Stimulated activated CD4-positive, alpha-beta T cell treated with anti-CD3 and anti-CD28 coated beads, Interleukin-4, amount 100 ng/mL, for 4 hours (primary cell): ENCODE measurements around the gene SEMG1.

Experiments used
- DNase-seq, 2 experiments: peaks; one replicate each; pipeline ENCODE4 v3.0.0-alpha.2; 2020

SEMG1 gene

GRCh38 chr20:45226287-45226686 is 19.5 kb downstream of the SEMG1 start:
- DNase-seq, result no peak

GRCh38 chr20:45229264-45230056 is 22.6 kb downstream of the SEMG1 start:
- peak in 1 of 2 experiments; percentile 46 for DNase-seq

GRCh38 chr20:45230631-45231030 is 23.8 kb downstream of the SEMG1 start:
- no peak for DNase-seq

GRCh38 chr20:45235995-45236394 is 29.2 kb downstream of the SEMG1 start:
- DNase-seq, result no peak

GRCh38 chr20:45238139-45238538 is 31.3 kb downstream of the SEMG1 start:
- no peak for DNase-seq

GRCh38 chr20:45246109-45246508 is 39.3 kb downstream of the SEMG1 start:
- DNase-seq, result no peak

GRCh38 chr20:45247865-45248264 is 41.0 kb downstream of the SEMG1 start:
- no peak for DNase-seq

GRCh38 chr20:45248609-45249008 is 41.8 kb downstream of the SEMG1 start:
- DNase-seq, result no peak

GRCh38 chr20:45251884-45252560 is 45.2 kb downstream of the SEMG1 start:
- DNase-seq, result no peak

- no peak for DNase-seq
Observed at GRCh38 chr20:45253261-45253660, 46.4 kb downstream of the SEMG1 start.

GRCh38 chr20:45254383-45255262 is 47.8 kb downstream of the SEMG1 start, which contains the start of gene SLPI:
SLPI (minus strand) TSS chr20:45254564; CDS start chr20:45254543, 21 bp downstream.
- no peak for DNase-seq

- DNase-seq, result no peak
Observed at GRCh38 chr20:45257161-45257560, 50.3 kb downstream of the SEMG1 start.

- DNase-seq, result no peak
Observed at GRCh38 chr20:45257711-45258110, 50.9 kb downstream of the SEMG1 start.

GRCh38 chr20:45258259-45258658 is 51.4 kb downstream of the SEMG1 start:
- DNase-seq, result no peak

GRCh38 chr20:45258664-45259063 is 51.8 kb downstream of the SEMG1 start:
- DNase-seq, result no peak
